IMR-90 (cell line): ENCODE data around the gene WNT7A.

Experiments used
- BHLHE40 ChIP-seq: fragments of 150-350 bp; IDR thresholded peaks from 2 replicates; pipeline ENCODE4 v1.6.1; 2016; ENCODE audit warnings: mild to moderate bottlenecking, low read depth, low read length
- CEBPB ChIP-seq: IDR thresholded peaks from 2 replicates; pipeline ENCODE4 v1.6.1; 2012; ENCODE audit warnings: low read depth, low read length, improper control_type of control experiment
- POLR2A ChIP-seq: IDR thresholded peaks from 2 replicates; pipeline ENCODE4 v1.6.1; 2012; ENCODE audit warnings: mild to moderate bottlenecking, low read depth, low read length
- TF ChIP-seq, protein P1 (sequence below): conservative IDR thresholded peaks from 2 replicates; pipeline ENCODE4 v1.5.1; 2012; ENCODE audit warnings: mild to moderate bottlenecking, low read depth, low read length, improper control_type of control experiment

DNA sequence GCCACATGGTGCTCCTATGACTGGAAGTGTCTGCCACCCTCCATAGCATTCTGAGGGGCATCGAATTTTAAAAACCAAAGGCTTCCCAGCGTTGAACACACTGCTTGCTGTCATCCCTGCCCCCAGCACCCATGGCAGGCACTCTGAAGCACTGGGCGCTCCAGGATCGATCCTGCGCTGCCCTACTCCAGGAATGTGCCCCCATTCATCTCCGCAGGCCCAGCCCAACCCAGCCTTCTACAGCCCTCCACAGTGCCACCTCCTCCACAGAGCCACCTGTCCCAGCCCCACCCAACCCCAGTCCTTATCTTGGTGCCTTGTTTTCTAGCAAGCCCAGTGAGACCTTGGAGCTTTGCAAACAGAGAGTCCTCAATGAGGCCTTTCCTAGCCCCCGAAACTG is 52.2 kb downstream of the WNT7A start:
- TF ChIP-seq, protein P1, sequence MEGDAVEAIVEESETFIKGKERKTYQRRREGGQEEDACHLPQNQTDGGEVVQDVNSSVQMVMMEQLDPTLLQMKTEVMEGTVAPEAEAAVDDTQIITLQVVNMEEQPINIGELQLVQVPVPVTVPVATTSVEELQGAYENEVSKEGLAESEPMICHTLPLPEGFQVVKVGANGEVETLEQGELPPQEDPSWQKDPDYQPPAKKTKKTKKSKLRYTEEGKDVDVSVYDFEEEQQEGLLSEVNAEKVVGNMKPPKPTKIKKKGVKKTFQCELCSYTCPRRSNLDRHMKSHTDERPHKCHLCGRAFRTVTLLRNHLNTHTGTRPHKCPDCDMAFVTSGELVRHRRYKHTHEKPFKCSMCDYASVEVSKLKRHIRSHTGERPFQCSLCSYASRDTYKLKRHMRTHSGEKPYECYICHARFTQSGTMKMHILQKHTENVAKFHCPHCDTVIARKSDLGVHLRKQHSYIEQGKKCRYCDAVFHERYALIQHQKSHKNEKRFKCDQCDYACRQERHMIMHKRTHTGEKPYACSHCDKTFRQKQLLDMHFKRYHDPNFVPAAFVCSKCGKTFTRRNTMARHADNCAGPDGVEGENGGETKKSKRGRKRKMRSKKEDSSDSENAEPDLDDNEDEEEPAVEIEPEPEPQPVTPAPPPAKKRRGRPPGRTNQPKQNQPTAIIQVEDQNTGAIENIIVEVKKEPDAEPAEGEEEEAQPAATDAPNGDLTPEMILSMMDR = no peak
- TF ChIP-seq BHLHE40 = no peak
- TF ChIP-seq CEBPB = no peak
- no peak for TF ChIP-seq POLR2A
